Measurements from ENCODE around the gene ADAM10.

Gene ADAM10

GRCh38 chr15:58715266-58715917, 34.1 kb downstream of the ADAM10 start:
- no peak for DNase-seq (ENCODE audit: low spot score)

GRCh38 chr15:58710701-58711100, 38.8 kb downstream of the ADAM10 start:
- no peak for DNase-seq (ENCODE audit: low spot score)

GRCh38 chr15:58707397-58707796, 42.1 kb downstream of the ADAM10 start:
- no peak for DNase-seq (ENCODE audit: low spot score)

GRCh38 chr15:58705105-58705504, 44.4 kb downstream of the ADAM10 start:
- no peak for DNase-seq (ENCODE audit: low spot score)

GRCh38 chr15:58704155-58704865, 45.2 kb downstream of the ADAM10 start:
- DNase-seq (ENCODE audit: low spot score): no peak

- no peak for DNase-seq (ENCODE audit: low spot score)
These were observed 45.9 kb downstream of the ADAM10 start for GRCh38 chr15:58703610-58704009.

GRCh38 chr15:58702233-58702632, 47.3 kb downstream of the ADAM10 start:
- no peak for DNase-seq (ENCODE audit: low spot score)

- no peak for DNase-seq (ENCODE audit: low spot score)
These were observed 48.1 kb downstream of the ADAM10 start for GRCh38 chr15:58701376-58701775.

GRCh38 chr15:58699769-58700168, 49.7 kb downstream of the ADAM10 start:
- no peak for DNase-seq (ENCODE audit: low spot score)

- DNase-seq (ENCODE audit: low spot score): no peak
These were observed 50.4 kb downstream of the ADAM10 start for GRCh38 chr15:58698887-58699641.

GRCh38 chr15:58697220-58697619, 52.3 kb downstream of the ADAM10 start:
- DNase-seq (ENCODE audit: low spot score): no peak

GRCh38 chr15:58696738-58697137, 52.8 kb downstream of the ADAM10 start:
- DNase-seq (ENCODE audit: low spot score): no peak

- no peak for DNase-seq (ENCODE audit: low spot score)
These were observed 54.7 kb downstream of the ADAM10 start for GRCh38 chr15:58694641-58695398.

GRCh38 chr15:58690703-58691102, 58.8 kb downstream of the ADAM10 start:
- no peak for DNase-seq (ENCODE audit: low spot score)

GRCh38 chr15:58689646-58690045, 59.9 kb downstream of the ADAM10 start:
- no peak for DNase-seq (ENCODE audit: low spot score)

- DNase-seq (ENCODE audit: low spot score): no peak
These were observed 63.2 kb downstream of the ADAM10 start for GRCh38 chr15:58686286-58686685.

GRCh38 chr15:58684751-58685150, 64.8 kb downstream of the ADAM10 start:
- no peak for DNase-seq (ENCODE audit: low spot score)

- peak; percentile 11 for DNase-seq (ENCODE audit: low spot score)
These were observed 65.3 kb downstream of the ADAM10 start for GRCh38 chr15:58684036-58684710.

- DNase-seq (ENCODE audit: low spot score): no peak
These were observed 67.3 kb downstream of the ADAM10 start for GRCh38 chr15:58682234-58682633.

- DNase-seq (ENCODE audit: low spot score): no peak
These were observed 70.8 kb downstream of the ADAM10 start for GRCh38 chr15:58678683-58679082.

GRCh38 chr15:58677426-58677825, 72.1 kb downstream of the ADAM10 start:
- no peak for DNase-seq (ENCODE audit: low spot score)

GRCh38 chr15:58676766-58677165, 72.7 kb downstream of the ADAM10 start:
- no peak for DNase-seq (ENCODE audit: low spot score)
